Liver (tissue), 9 donors: ENCODE data around the gene CBX5. TPM values are rescaled to one million over a fixed set of nuclear protein-coding genes. Genes with fewer than 3 reads are reported as not detected.

Experiments used
- DNase-seq: peaks from one replicate; pipeline ENCODE4 v3.0.0-alpha.2; 2017; ENCODE audit warnings: low spot score
- H3K27ac ChIP-seq, 2 donors: one replicate each; pipeline ENCODE4 v1.7.0; 2013; ENCODE audit warnings: inconsistent platforms in 2 of 2, low read length in 2 of 2, control low read depth in 1 of 2, low read depth in 1 of 2, mild to moderate bottlenecking in 1 of 2
- H3K27me3 ChIP-seq, 4 donors: one replicate each; pipeline versions ENCODE4 v1.6.1 to v1.7.0; 2013; ENCODE audit warnings: low read length in 3 of 4, inconsistent platforms in 1 of 4, mild to moderate bottlenecking in 1 of 4, moderate library complexity in 1 of 4; ENCODE audit not compliant: control insufficient read depth in 4 of 4, insufficient read depth in 4 of 4
- H3K36me3 ChIP-seq, 4 donors: one replicate each; pipeline versions ENCODE4 v1.6.1 to v1.7.0; 2013; ENCODE audit warnings: low read length in 3 of 4, mild to moderate bottlenecking in 3 of 4, low read depth in 1 of 4, moderate library complexity in 1 of 4; ENCODE audit not compliant: control insufficient read depth in 4 of 4, insufficient read depth in 3 of 4
- H3K4me1 ChIP-seq, 4 donors: one replicate each; pipeline versions ENCODE4 v1.6.1 to v1.7.0; 2013; ENCODE audit warnings: low read length in 3 of 4, mild to moderate bottlenecking in 3 of 4, moderate library complexity in 1 of 4; ENCODE audit not compliant: control insufficient read depth in 4 of 4, insufficient read depth in 4 of 4
- H3K4me3 ChIP-seq, 3 donors: one replicate each; pipeline versions ENCODE4 v1.6.1 to v1.7.0; 2013; ENCODE audit warnings: low read length in 3 of 3, control low read depth in 1 of 3, low read depth in 1 of 3, mild to moderate bottlenecking in 1 of 3
- H3K9ac ChIP-seq, 2 donors: one replicate each; pipeline ENCODE4 v1.7.0; 2013; ENCODE audit warnings: low read length in 2 of 2, mild to moderate bottlenecking in 2 of 2, moderate library complexity in 2 of 2, control low read depth in 1 of 2, low read depth in 1 of 2
- H3K9me3 ChIP-seq, 4 donors: one replicate each; pipeline versions ENCODE4 v1.6.1 to v1.7.0; 2013; ENCODE audit warnings: low read length in 3 of 4; ENCODE audit not compliant: control insufficient read depth in 4 of 4
- EGR1 ChIP-seq, 2 donors: IDR thresholded peaks; 2 replicates each; pipeline ENCODE4 v1.6.1; 2016 to 2018; ENCODE audit warnings: antibody characterized with exemption in 2 of 2, low read depth in 2 of 2
- FOXA1 ChIP-seq: IDR thresholded peaks from 2 replicates; pipeline ENCODE4 v1.6.1; 2016; ENCODE audit warnings: antibody characterized with exemption
- FOXA2 ChIP-seq: IDR thresholded peaks from 2 replicates; pipeline ENCODE4 v1.6.1; 2016; ENCODE audit warnings: antibody characterized with exemption
- GABPA ChIP-seq, 2 donors: IDR thresholded peaks in 1 of 2; conservative IDR thresholded peaks in 1 of 2; 2 replicates each; pipeline ENCODE4 v1.6.1; 2016; ENCODE audit warnings: antibody characterized with exemption in 2 of 2, mild to moderate bottlenecking in 1 of 2, moderate library complexity in 1 of 2
- HNF4A ChIP-seq, 2 donors: conservative IDR thresholded peaks; 2 replicates each; pipeline ENCODE4 v1.6.1; 2016; ENCODE audit warnings: antibody characterized with exemption in 2 of 2, mild to moderate bottlenecking in 2 of 2
- HNF4G ChIP-seq: IDR thresholded peaks from 2 replicates; pipeline ENCODE4 v1.6.1; 2016; ENCODE audit warnings: antibody characterized with exemption
- JUND ChIP-seq, 2 donors: IDR thresholded peaks; 2 replicates each; pipeline ENCODE4 v1.6.1; 2016; ENCODE audit warnings: antibody characterized with exemption in 2 of 2
- NR2F2 ChIP-seq: IDR thresholded peaks from 2 replicates; pipeline ENCODE4 v1.6.1; 2016; ENCODE audit warnings: antibody characterized with exemption
- RAD21 ChIP-seq, 2 donors: IDR thresholded peaks; 2 replicates each; pipeline ENCODE4 v1.6.1; 2016; ENCODE audit warnings: antibody characterized with exemption in 2 of 2, mild to moderate bottlenecking in 2 of 2
- RXRA ChIP-seq, 2 donors: IDR thresholded peaks; 2 replicates each; pipeline ENCODE4 v1.6.1; 2017 to 2018; ENCODE audit warnings: antibody characterized with exemption in 2 of 2, mild to moderate bottlenecking in 1 of 2
- SP1 ChIP-seq: IDR thresholded peaks from 2 replicates; pipeline ENCODE4 v1.6.1; 2018; ENCODE audit warnings: antibody characterized with exemption, mild to moderate bottlenecking
- TAF1 ChIP-seq: conservative IDR thresholded peaks from 2 replicates; pipeline ENCODE4 v1.6.1; 2016; ENCODE audit warnings: antibody characterized with exemption, mild to moderate bottlenecking
- YY1 ChIP-seq: IDR thresholded peaks from 2 replicates; pipeline ENCODE4 v1.6.1; 2016; ENCODE audit warnings: antibody characterized with exemption, mild to moderate bottlenecking
- WGBS: extraction: QIAGEN DNeasy Blood & Tissue Kit; methylation state at CpG from one replicate; pipeline ENCODE4 v1.1.7; 2013; 5-methylcytosine and 5-hydroxymethylcytosine counted together
- polyA plus RNA-seq, 2 donors: library from polyadenylated mRNA; stranded (reverse) in 1 of 2; unstranded in 1 of 2; fragments of 200-250 nt in 1 of 2; fragments of >200 nt in 1 of 2; fragmentation: Nextera tagmentation in 1 of 2; extraction: Ambion mirVana in 1 of 2; gene quantifications; one replicate each; pipeline versions ENCODE4 v1.2.1 to v1.2.3, GENCODE V29; 2013 to 2015
- total RNA-seq, 2 donors: library from RNA; depleted of rRNA; stranded (reverse); fragments of >200 nt; gene quantifications; one replicate each; pipeline ENCODE4 v1.2.3, GENCODE V29; 2014
- TF ChIP-seq, protein P1 (sequence below): IDR thresholded peaks from 2 replicates; pipeline ENCODE4 v1.6.1; 2016; ENCODE audit warnings: antibody characterized with exemption
- TF ChIP-seq, protein P2 (sequence below): fragments of 150-350 bp; IDR thresholded peaks from 2 replicates; pipeline ENCODE4 v1.5.1; 2017; ENCODE audit warnings: improper control_type of control experiment, low read depth, low read length; ENCODE audit not compliant: missing input control
- TF ChIP-seq, protein P3 (sequence below): IDR thresholded peaks from 2 replicates; pipeline ENCODE4 v1.6.1; 2016; ENCODE audit warnings: antibody characterized with exemption, mild to moderate bottlenecking
- TF ChIP-seq, protein P4 (sequence below): IDR thresholded peaks from 2 replicates; pipeline ENCODE4 v1.6.1; 2016; ENCODE audit warnings: antibody characterized with exemption
- donor health status: healthy.
- donor health status: healthy.
- donor health status: healthy.
- donor health status: healthy.
- donor health status: healthy.

The CBX5 gene
- total and polyA plus RNA-seq, 4 donors, result 4.4 to 62.3 (median 12.6) TPM

DNA sequence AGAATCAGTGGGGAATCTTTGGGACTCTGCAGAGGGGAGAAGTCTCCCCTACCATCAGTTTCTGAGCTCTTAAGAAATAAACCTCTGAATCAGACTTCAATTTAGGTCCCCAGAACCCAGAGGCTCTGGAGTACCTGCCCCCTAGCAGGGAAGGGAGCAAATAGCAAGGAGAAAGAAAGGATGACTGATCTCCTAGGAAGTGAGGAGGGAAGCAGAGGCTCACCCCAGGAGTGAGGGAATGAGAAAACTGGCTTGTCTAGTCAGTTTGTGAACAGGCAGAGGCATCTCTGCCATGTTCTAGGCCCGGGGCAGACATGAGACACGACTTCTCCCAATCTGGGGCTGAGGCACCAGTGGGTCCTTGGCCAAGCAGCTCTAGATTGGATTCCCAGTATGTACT is 66.8 kb downstream of the CBX5 start:
- no peak overlapping the region for H3K27ac ChIP-seq
- TF ChIP-seq, protein P1, sequence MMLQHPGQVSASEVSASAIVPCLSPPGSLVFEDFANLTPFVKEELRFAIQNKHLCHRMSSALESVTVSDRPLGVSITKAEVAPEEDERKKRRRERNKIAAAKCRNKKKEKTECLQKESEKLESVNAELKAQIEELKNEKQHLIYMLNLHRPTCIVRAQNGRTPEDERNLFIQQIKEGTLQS, result no peak
- TF ChIP-seq NR2F2 (no peak), FOXA2 (no peak), TAF1 (no peak), RAD21 (IDR thresholded peaks at IDR 0.05) (no peak)
- no peak for DNase-seq
- WGBS, result 59% methylated on average over 2 of the region's 2 CpGs
- H3K4me3 ChIP-seq, result no peak overlapping the region
- peaks cover 0 to 17% (median 9%) of the 10 kb centered on the region in 4 donors for H3K4me1 ChIP-seq
- H3K9ac ChIP-seq, result no peak overlapping the region
- no peaks in the 10 kb centered on the region for H3K36me3 ChIP-seq
- no peaks in the 10 kb centered on the region for H3K9me3 ChIP-seq
- peaks cover 0 to 8% (median 5%) of the 10 kb centered on the region in 4 donors for H3K27me3 ChIP-seq

DNA sequence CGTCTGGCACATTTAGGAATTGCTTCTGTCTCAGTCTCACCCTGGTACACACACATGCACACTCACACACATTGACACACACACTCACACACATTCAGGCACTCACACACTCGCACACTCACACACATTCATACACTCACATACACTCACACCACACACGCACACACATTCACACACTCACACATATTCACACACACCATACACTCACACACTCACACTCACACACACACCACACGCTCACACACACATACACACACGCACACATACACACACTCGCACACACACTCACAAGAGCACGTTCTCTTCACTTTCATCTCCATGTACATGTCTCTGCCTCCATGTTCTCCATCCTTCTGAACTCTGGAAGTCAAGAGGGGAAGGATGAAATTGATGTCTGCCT is 68.0 kb downstream of the CBX5 start:
- H3K4me1 ChIP-seq, result peaks cover 0 to 7% (median 7%) of the 10 kb centered on the region in 4 donors
- no peaks in the 10 kb centered on the region for H3K9me3 ChIP-seq
- H3K36me3 ChIP-seq, result no peaks in the 10 kb centered on the region
- WGBS, result 79% methylated on average over 7 of the region's 7 CpGs
- H3K27ac ChIP-seq, result no peak overlapping the region
- H3K9ac ChIP-seq, result no peak overlapping the region
- H3K4me3 ChIP-seq, result no peak overlapping the region
- DNase-seq, result no peak
- no peak for TF ChIP-seq YY1
- TF ChIP-seq RAD21 (IDR thresholded peaks at IDR 0.05), result no peak
- TF ChIP-seq RXRA (IDR thresholded peaks at IDR 0.05), result no peak
- TF ChIP-seq GABPA (IDR thresholded peaks at IDR 0.05 in 1 of 2, conservative IDR thresholded peaks at IDR 0.05 in 1 of 2), result no peak
- TF ChIP-seq, protein P2, sequence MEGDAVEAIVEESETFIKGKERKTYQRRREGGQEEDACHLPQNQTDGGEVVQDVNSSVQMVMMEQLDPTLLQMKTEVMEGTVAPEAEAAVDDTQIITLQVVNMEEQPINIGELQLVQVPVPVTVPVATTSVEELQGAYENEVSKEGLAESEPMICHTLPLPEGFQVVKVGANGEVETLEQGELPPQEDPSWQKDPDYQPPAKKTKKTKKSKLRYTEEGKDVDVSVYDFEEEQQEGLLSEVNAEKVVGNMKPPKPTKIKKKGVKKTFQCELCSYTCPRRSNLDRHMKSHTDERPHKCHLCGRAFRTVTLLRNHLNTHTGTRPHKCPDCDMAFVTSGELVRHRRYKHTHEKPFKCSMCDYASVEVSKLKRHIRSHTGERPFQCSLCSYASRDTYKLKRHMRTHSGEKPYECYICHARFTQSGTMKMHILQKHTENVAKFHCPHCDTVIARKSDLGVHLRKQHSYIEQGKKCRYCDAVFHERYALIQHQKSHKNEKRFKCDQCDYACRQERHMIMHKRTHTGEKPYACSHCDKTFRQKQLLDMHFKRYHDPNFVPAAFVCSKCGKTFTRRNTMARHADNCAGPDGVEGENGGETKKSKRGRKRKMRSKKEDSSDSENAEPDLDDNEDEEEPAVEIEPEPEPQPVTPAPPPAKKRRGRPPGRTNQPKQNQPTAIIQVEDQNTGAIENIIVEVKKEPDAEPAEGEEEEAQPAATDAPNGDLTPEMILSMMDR, result no peak
- TF ChIP-seq JUND (IDR thresholded peaks at IDR 0.05), result no peak
- no peak for TF ChIP-seq HNF4A (conservative IDR thresholded peaks at IDR 0.05)
- H3K27me3 ChIP-seq, result peaks cover 0 to 9% (median 4%) of the 10 kb centered on the region in 4 donors

DNA sequence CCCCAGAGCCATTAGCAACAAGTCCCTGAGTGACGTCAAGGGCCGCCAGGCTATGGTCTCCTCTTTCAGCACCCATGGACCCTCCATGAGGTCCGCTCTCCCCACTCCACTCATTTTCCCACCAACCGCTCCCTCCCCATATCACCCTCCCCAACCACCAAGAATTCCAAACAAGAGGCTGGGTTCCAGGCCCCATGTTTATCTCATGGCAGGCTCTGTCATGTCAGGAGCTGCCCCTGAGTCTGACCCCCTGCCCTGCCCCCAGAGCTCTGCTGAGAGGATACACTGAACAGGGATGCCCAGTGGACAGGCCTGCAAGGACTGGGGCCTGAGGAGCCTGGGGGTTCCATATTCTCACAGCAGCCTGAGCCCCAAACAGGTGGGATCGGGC is 69.5 kb downstream of the CBX5 start:
- Histone ChIP-seq H3K27me3 (peaks cover 0 to 14% (median 4%) of the 10 kb centered on the region in 4 donors), H3K36me3 (no peaks in the 10 kb centered on the region), H3K9me3 (no peaks in the 10 kb centered on the region), H3K27ac (no peak overlapping the region), H3K4me1 (no peaks in the 10 kb centered on the region), H3K9ac (no peak overlapping the region), H3K4me3 (no peak overlapping the region)
- 70% methylated on average over 5 of the region's 5 CpGs for WGBS
- TF ChIP-seq FOXA1 (no peak), FOXA2 (no peak), NR2F2 (no peak), RXRA (IDR thresholded peaks at IDR 0.05) (no peak), EGR1 (IDR thresholded peaks at IDR 0.05; ENCODE audit: low read depth in 2 of 2) (no peak), RAD21 (IDR thresholded peaks at IDR 0.05) (no peak), HNF4G (no peak), SP1 (no peak), YY1 (no peak)
- TF ChIP-seq, protein P3, sequence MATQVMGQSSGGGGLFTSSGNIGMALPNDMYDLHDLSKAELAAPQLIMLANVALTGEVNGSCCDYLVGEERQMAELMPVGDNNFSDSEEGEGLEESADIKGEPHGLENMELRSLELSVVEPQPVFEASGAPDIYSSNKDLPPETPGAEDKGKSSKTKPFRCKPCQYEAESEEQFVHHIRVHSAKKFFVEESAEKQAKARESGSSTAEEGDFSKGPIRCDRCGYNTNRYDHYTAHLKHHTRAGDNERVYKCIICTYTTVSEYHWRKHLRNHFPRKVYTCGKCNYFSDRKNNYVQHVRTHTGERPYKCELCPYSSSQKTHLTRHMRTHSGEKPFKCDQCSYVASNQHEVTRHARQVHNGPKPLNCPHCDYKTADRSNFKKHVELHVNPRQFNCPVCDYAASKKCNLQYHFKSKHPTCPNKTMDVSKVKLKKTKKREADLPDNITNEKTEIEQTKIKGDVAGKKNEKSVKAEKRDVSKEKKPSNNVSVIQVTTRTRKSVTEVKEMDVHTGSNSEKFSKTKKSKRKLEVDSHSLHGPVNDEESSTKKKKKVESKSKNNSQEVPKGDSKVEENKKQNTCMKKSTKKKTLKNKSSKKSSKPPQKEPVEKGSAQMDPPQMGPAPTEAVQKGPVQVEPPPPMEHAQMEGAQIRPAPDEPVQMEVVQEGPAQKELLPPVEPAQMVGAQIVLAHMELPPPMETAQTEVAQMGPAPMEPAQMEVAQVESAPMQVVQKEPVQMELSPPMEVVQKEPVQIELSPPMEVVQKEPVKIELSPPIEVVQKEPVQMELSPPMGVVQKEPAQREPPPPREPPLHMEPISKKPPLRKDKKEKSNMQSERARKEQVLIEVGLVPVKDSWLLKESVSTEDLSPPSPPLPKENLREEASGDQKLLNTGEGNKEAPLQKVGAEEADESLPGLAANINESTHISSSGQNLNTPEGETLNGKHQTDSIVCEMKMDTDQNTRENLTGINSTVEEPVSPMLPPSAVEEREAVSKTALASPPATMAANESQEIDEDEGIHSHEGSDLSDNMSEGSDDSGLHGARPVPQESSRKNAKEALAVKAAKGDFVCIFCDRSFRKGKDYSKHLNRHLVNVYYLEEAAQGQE, result no peak
- TF ChIP-seq, protein P4, sequence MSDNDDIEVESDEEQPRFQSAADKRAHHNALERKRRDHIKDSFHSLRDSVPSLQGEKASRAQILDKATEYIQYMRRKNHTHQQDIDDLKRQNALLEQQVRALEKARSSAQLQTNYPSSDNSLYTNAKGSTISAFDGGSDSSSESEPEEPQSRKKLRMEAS, result no peak
- TF ChIP-seq, protein P2, result no peak
- TF ChIP-seq, protein P1, result no peak
- DNase-seq, result no peak
